ENCODE results near the gene KIFAP3. TPM values are rescaled to one million over a fixed set of nuclear protein-coding genes. Genes with fewer than 3 reads are reported as not detected.

KIFAP3 gene
- total RNA-seq, 6 experiments from 2014 or later, result 5.9 to 9.2 (median 8.0) TPM

GRCh38 chr1:169999331-169999741, 75.2 kb downstream of the KIFAP3 start:
- H3K27me3 ChIP-seq, result no peaks in the 10 kb centered on the region
- DNase-seq, result no peak
- TF ChIP-seq CTCF (IDR thresholded peaks at IDR 0.05), result no peak
- no peak for TF ChIP-seq POLR2A (IDR thresholded peaks at IDR 0.05)
- H3K27ac ChIP-seq, result no peak overlapping the region
- ATAC-seq, result no peak
- H3K9me3 ChIP-seq, result no peaks in the 10 kb centered on the region
- no peak overlapping the region for H3K4me3 ChIP-seq
- 76% methylated on average over 4 of the region's 4 CpGs for WGBS (ENCODE audit: insufficient coverage, low coverage, low lambda C conversion rate, missing lambda C conversion rate)
- H3K36me3 ChIP-seq, result no peaks in the 10 kb centered on the region
- intact Hi-C loops (cut with DNase I), result no loop called here
- H3K4me1 ChIP-seq, result no peaks in the 10 kb centered on the region

- H3K36me3 ChIP-seq, result no peaks in the 10 kb centered on the region
- ATAC-seq (no peak), DNase-seq (no peak)
- H3K9me3 ChIP-seq, result no peaks in the 10 kb centered on the region
- no peak overlapping the region for H3K27ac ChIP-seq
- intact Hi-C loops (cut with DNase I), result no loop called here
- H3K4me1 ChIP-seq, result no peaks in the 10 kb centered on the region
- WGBS (ENCODE audit: insufficient coverage, low coverage, low lambda C conversion rate, missing lambda C conversion rate), result 64% methylated on average over 2 of the region's 2 CpGs
- TF ChIP-seq CTCF (IDR thresholded peaks at IDR 0.05), result no peak
- TF ChIP-seq POLR2A (IDR thresholded peaks at IDR 0.05), result no peak
- no peak overlapping the region for H3K4me3 ChIP-seq
- H3K27me3 ChIP-seq, result no peaks in the 10 kb centered on the region
Observed at GRCh38 chr1:169995993-169996392, 78.5 kb downstream of the KIFAP3 start.

- no peak for ATAC-seq
Observed at GRCh38 chr1:169989246-169989645, 85.2 kb downstream of the KIFAP3 start.

GRCh38 chr1:169985757-169986156, 88.7 kb downstream of the KIFAP3 start:
- WGBS (ENCODE audit: insufficient coverage, low coverage, low lambda C conversion rate, missing lambda C conversion rate), result 100% methylated on average over 1 of the region's 1 CpG

More at GRCh38 chr1:169989246-169989645, 85.2 kb downstream of the KIFAP3 start:
- Histone ChIP-seq H3K9me3 (no peaks in the 10 kb centered on the region), H3K27me3 (no peaks in the 10 kb centered on the region), H3K36me3 (no peaks in the 10 kb centered on the region), H3K4me3 (no peak overlapping the region), H3K4me1 (no peaks in the 10 kb centered on the region), H3K27ac (no peak overlapping the region)
- no peak for DNase-seq
- TF ChIP-seq CTCF (IDR thresholded peaks at IDR 0.05) (no peak), POLR2A (IDR thresholded peaks at IDR 0.05) (no peak)
- WGBS (ENCODE audit: insufficient coverage, low coverage, low lambda C conversion rate, missing lambda C conversion rate), result 67% methylated on average over 2 of the region's 2 CpGs
- intact Hi-C loops (cut with DNase I), result no loop called here

More at GRCh38 chr1:169985757-169986156, 88.7 kb downstream of the KIFAP3 start:
- Histone ChIP-seq H3K36me3 (no peaks in the 10 kb centered on the region), H3K4me1 (no peaks in the 10 kb centered on the region), H3K4me3 (no peak overlapping the region), H3K27ac (no peak overlapping the region), H3K9me3 (no peaks in the 10 kb centered on the region), H3K27me3 (no peaks in the 10 kb centered on the region)
- intact Hi-C loops (cut with DNase I), result no loop called here
- no peak for TF ChIP-seq CTCF (IDR thresholded peaks at IDR 0.05)
- TF ChIP-seq POLR2A (IDR thresholded peaks at IDR 0.05), result no peak
- ATAC-seq (no peak), DNase-seq (no peak)
